SK-N-SH (cell line): Measurements from ENCODE around the gene MROH7. TPM values are rescaled to one million over a fixed set of nuclear protein-coding genes. Genes with fewer than 3 reads are reported as not detected.

Experiments
- CTCF ChIA-PET: fragments of 300-600, 350-600 bp; formaldehyde crosslinking; extraction: SDS; loops from one replicate; lab custom pipeline; 2021; lab: Yijun Ruan, JAX
- POLR2A ChIA-PET: fragments of 350-600 bp; sonication (Branson Sonifier 250); formaldehyde crosslinking; extraction: SDS; loops from one replicate; lab custom pipeline; 2020; ENCODE audit warnings: antibody characterized with exemption, inconsistent platforms; lab: Yijun Ruan, JAX
- DNase-seq: peaks from one replicate; pipeline ENCODE4 v3.0.0; 2012
- H2AFZ ChIP-seq: fragments of 200-600 bp; sonication (generic); 2 replicates; pipeline ENCODE4 v1.8.1; 2016; ENCODE audit warnings: antibody characterized with exemption, mild to moderate bottlenecking, low read depth
- H3F3A ChIP-seq: fragments of 200-600 bp; sonication (generic); replicated peaks from 2 replicates; pipeline ENCODE3; 2016; ENCODE audit warnings: antibody characterized with exemption, mild to moderate bottlenecking; ENCODE audit not compliant: insufficient read depth
- H3K27ac ChIP-seq, 2 experiments: fragments of 200-500 bp in 1 of 2; fragments of 200-600 bp in 1 of 2; sonication (Bioruptor generic) in 1 of 2; sonication (generic), shearing (Covaris generic) in 1 of 2; 2 replicates each; pipeline versions ENCODE4 v1.5.1 to v1.6.1; 2014 to 2016; ENCODE audit warnings: low read depth in 2 of 2, inconsistent platforms in 1 of 2, low read length in 1 of 2, mild to moderate bottlenecking in 1 of 2, mixed read lengths in 1 of 2
- H3K27me3 ChIP-seq: fragments of 200-600 bp; sonication (generic), shearing (Covaris generic); 2 replicates; pipeline ENCODE4 v1.6.1; 2016; ENCODE audit warnings: mixed run types; ENCODE audit not compliant: insufficient read depth
- H3K36me3 ChIP-seq, 2 experiments: fragments of 200-500 bp in 1 of 2; fragments of 200-600 bp in 1 of 2; sonication (Bioruptor generic) in 1 of 2; sonication (generic) in 1 of 2; replicated peaks in 1 of 2; 2 replicates each; pipeline versions ENCODE3 to v1.5.1; 2014 to 2016; ENCODE audit warnings: low read length in 1 of 2, mild to moderate bottlenecking in 1 of 2; ENCODE audit not compliant: insufficient read depth in 2 of 2, control insufficient read depth in 1 of 2
- H3K4me1 ChIP-seq, 2 experiments: fragments of 200-500 bp in 1 of 2; fragments of 200-600 bp in 1 of 2; sonication (Bioruptor generic) in 1 of 2; sonication (generic), shearing (Covaris generic) in 1 of 2; 2 replicates each; pipeline versions ENCODE4 v1.5.1 to v1.6.1; 2014 to 2016; ENCODE audit warnings: low read depth in 1 of 2, low read length in 1 of 2, mixed run types in 1 of 2; ENCODE audit not compliant: insufficient read depth in 2 of 2, control insufficient read depth in 1 of 2
- H3K4me2 ChIP-seq: fragments of 200-600 bp; sonication (generic), shearing (Covaris generic); 2 replicates; pipeline ENCODE4 v1.6.1; 2017; ENCODE audit warnings: mixed run types
- H3K4me3 ChIP-seq, 2 experiments: fragments of 200-500 bp in 1 of 2; fragments of 200-600 bp in 1 of 2; sonication (Bioruptor generic) in 1 of 2; sonication (generic), shearing (Covaris generic) in 1 of 2; 2 replicates each; pipeline versions ENCODE4 v1.5.1 to v1.8.1; 2014 to 2016; ENCODE audit warnings: low read depth in 2 of 2, inconsistent platforms in 1 of 2, low read length in 1 of 2, mild to moderate bottlenecking in 1 of 2, mixed read lengths in 1 of 2, moderate library complexity in 1 of 2
- H3K79me2 ChIP-seq: fragments of 200-600 bp; sonication (generic); 2 replicates; pipeline ENCODE4 v1.8.1; 2017; ENCODE audit warnings: mild to moderate bottlenecking; ENCODE audit not compliant: insufficient read depth
- H3K9ac ChIP-seq: fragments of 200-600 bp; sonication (generic); 2 replicates; pipeline ENCODE4 v1.6.1; 2017; ENCODE audit warnings: mixed run types
- H3K9me2 ChIP-seq: fragments of 200-600 bp; sonication (generic); 2 replicates; pipeline ENCODE4 v1.6.1; 2017; ENCODE audit warnings: mixed run types
- H3K9me3 ChIP-seq: fragments of 200-600 bp; sonication (generic); 2 replicates; pipeline ENCODE4 v1.6.1; 2017; ENCODE audit warnings: mixed run types, mild to moderate bottlenecking, moderate library complexity
- H4K20me1 ChIP-seq: fragments of 200-600 bp; sonication (generic); 2 replicates; pipeline ENCODE4 v1.6.1; 2017; ENCODE audit warnings: mild to moderate bottlenecking, mixed run types; ENCODE audit not compliant: insufficient read depth
- EP300 ChIP-seq, 2 experiments: IDR thresholded peaks; 2 replicates each; pipeline versions ENCODE4 v1.4.0 to v1.6.1; 2012; ENCODE audit warnings: borderline replicate concordance in 1 of 2, low read depth in 1 of 2, low read length in 1 of 2
- EZH2phosphoT487 ChIP-seq: fragments of 200-600 bp; sonication (generic); IDR thresholded peaks from 2 replicates; pipeline ENCODE4 v1.6.1; 2017; ENCODE audit warnings: low read depth, mixed run types, mild to moderate bottlenecking, antibody characterized with exemption, moderate library complexity, borderline replicate concordance
- FOSL2 ChIP-seq: IDR thresholded peaks from 2 replicates; pipeline ENCODE4 v1.4.0; 2012; ENCODE audit warnings: low read depth, mild to moderate bottlenecking, moderate library complexity, borderline replicate concordance
- FOXJ3 ChIP-seq: sonication (generic); formaldehyde crosslinking; IDR thresholded peaks from 2 replicates; pipeline ENCODE4 v1.5.1; 2020; ENCODE audit warnings: mild to moderate bottlenecking, missing genetic modification reagents
- GATA2 ChIP-seq: sonication (generic); formaldehyde crosslinking; IDR thresholded peaks from 2 replicates; pipeline ENCODE4 v1.5.0; 2020; ENCODE audit warnings: mild to moderate bottlenecking, missing genetic modification reagents
- MAX ChIP-seq: IDR thresholded peaks from 2 replicates; pipeline ENCODE4 v1.4.0; 2012; ENCODE audit warnings: low read depth
- NFIC ChIP-seq: IDR thresholded peaks from 2 replicates; pipeline ENCODE4 v1.4.0; 2012; ENCODE audit warnings: borderline replicate concordance
- POLR2AphosphoS5 ChIP-seq: IDR thresholded peaks from 2 replicates; pipeline ENCODE4 v1.6.1; 2012; ENCODE audit warnings: low read depth, low read length
- RAD21 ChIP-seq: IDR thresholded peaks from 2 replicates; pipeline ENCODE4 v1.6.1; 2012; ENCODE audit warnings: mild to moderate bottlenecking, low read length
- TAF1 ChIP-seq: IDR thresholded peaks from 2 replicates; pipeline ENCODE4 v1.6.1; 2012; ENCODE audit warnings: low read depth, mild to moderate bottlenecking, low read length, moderate library complexity, borderline replicate concordance
- TEAD4 ChIP-seq: IDR thresholded peaks from 2 replicates; pipeline ENCODE4 v1.4.0; 2012; ENCODE audit warnings: mild to moderate bottlenecking, borderline replicate concordance; ENCODE audit not compliant: insufficient read depth
- YY1 ChIP-seq: IDR thresholded peaks from 2 replicates; pipeline ENCODE4 v1.4.0; 2012; ENCODE audit warnings: low read depth, mild to moderate bottlenecking
- WGBS: methylation state at CpG from one replicate; pipeline ENCODE4 v1.1.6; 2017; ENCODE audit warnings: low lambda C conversion rate; 5-methylcytosine and 5-hydroxymethylcytosine counted together
- polyA plus RNA-seq, 3 experiments: library from polyadenylated mRNA; depleted of rRNA; stranded (reverse); fragments of >200 nt; gene quantifications; 2 replicates each; pipeline ENCODE4 v1.2.3, GENCODE V29; 2012
- TF ChIP-seq, protein P1 (sequence below): IDR thresholded peaks from 2 replicates; pipeline ENCODE4 v1.4.0; 2012; ENCODE audit warnings: low read depth, borderline replicate concordance
- TF ChIP-seq, protein P2 (sequence below): fragments of 200-600 bp; sonication (generic); IDR thresholded peaks from 2 replicates; pipeline ENCODE4 v1.6.1; 2017; ENCODE audit warnings: antibody characterized with exemption, mild to moderate bottlenecking, moderate library complexity
- TF ChIP-seq, protein P3 (sequence below): IDR thresholded peaks from 2 replicates; pipeline ENCODE4; 2012

The MROH7 gene
- polyA plus RNA-seq, 1 of the 3 experiments (the other 2 are of a cell fraction): 0.51 TPM

DNA sequence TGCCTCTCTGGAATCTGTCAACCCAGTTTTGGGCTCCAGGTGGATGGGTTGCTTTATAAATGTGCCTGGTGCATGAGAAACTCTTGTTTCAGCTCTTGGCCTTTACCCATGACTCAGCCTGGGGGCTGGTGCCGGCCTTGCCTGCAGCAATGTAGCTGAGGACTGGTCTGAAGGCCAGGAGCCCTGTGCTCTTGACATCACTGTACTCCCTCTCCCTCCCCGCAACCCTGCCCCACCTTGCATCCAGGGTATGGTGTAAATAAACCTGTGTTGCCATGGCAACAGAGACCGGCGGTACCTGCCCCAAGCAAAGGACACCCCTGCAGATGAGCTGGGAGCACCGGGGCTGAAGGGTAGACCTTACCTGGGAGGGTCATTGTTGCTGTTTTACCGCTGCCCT is 31.5 kb upstream of the MROH7 start:
- Histone ChIP-seq H3K27ac (no peak overlapping the region), H3K4me3 (no peak overlapping the region), H2AFZ (no peak overlapping the region), H4K20me1 (no peaks in the 10 kb centered on the region), H3F3A (no peaks in the 10 kb centered on the region), H3K27me3 (no peaks in the 10 kb centered on the region), H3K79me2 (no peaks in the 10 kb centered on the region), H3K9me3 (no peaks in the 10 kb centered on the region), H3K4me2 (no peak overlapping the region), H3K9ac (no peak overlapping the region), H3K36me3 (peaks cover 0 to 11% of the 10 kb centered on the region in 2 experiments), H3K4me1 (peaks cover 0 to 13% of the 10 kb centered on the region in 2 experiments; a peak in 1 of 4 replicates), H3K9me2 (no peaks in the 10 kb centered on the region)
- ChIA-PET POLR2A (interaction anchor here (0.9 kb wide), 1 partner anchor 28 kb away, joined by 3 read pairs; no protein-coding TSS in a partner anchor), CTCF (interaction anchor here (1.1 kb wide), 1 partner anchor 39 kb away, joined by 3 read pairs; no protein-coding TSS in a partner anchor)
- 91% methylated on average over 4 of the region's 6 CpGs for WGBS
- TF ChIP-seq, protein P1, sequence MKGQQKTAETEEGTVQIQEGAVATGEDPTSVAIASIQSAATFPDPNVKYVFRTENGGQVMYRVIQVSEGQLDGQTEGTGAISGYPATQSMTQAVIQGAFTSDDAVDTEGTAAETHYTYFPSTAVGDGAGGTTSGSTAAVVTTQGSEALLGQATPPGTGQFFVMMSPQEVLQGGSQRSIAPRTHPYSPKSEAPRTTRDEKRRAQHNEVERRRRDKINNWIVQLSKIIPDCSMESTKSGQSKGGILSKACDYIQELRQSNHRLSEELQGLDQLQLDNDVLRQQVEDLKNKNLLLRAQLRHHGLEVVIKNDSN: no peak
- no peak for TF ChIP-seq EZH2phosphoT487
- no peak for TF ChIP-seq RAD21
- no peak for TF ChIP-seq POLR2AphosphoS5
- TF ChIP-seq FOSL2: no peak
- TF ChIP-seq YY1: no peak
- no peak for TF ChIP-seq FOXJ3 (CRISPR knock-in tag)
- no peak for TF ChIP-seq TAF1
- TF ChIP-seq MAX: no peak
- TF ChIP-seq, protein P2, sequence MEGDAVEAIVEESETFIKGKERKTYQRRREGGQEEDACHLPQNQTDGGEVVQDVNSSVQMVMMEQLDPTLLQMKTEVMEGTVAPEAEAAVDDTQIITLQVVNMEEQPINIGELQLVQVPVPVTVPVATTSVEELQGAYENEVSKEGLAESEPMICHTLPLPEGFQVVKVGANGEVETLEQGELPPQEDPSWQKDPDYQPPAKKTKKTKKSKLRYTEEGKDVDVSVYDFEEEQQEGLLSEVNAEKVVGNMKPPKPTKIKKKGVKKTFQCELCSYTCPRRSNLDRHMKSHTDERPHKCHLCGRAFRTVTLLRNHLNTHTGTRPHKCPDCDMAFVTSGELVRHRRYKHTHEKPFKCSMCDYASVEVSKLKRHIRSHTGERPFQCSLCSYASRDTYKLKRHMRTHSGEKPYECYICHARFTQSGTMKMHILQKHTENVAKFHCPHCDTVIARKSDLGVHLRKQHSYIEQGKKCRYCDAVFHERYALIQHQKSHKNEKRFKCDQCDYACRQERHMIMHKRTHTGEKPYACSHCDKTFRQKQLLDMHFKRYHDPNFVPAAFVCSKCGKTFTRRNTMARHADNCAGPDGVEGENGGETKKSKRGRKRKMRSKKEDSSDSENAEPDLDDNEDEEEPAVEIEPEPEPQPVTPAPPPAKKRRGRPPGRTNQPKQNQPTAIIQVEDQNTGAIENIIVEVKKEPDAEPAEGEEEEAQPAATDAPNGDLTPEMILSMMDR: no peak
- TF ChIP-seq GATA2 (CRISPR knock-in tag): no peak
- TF ChIP-seq, protein P3, sequence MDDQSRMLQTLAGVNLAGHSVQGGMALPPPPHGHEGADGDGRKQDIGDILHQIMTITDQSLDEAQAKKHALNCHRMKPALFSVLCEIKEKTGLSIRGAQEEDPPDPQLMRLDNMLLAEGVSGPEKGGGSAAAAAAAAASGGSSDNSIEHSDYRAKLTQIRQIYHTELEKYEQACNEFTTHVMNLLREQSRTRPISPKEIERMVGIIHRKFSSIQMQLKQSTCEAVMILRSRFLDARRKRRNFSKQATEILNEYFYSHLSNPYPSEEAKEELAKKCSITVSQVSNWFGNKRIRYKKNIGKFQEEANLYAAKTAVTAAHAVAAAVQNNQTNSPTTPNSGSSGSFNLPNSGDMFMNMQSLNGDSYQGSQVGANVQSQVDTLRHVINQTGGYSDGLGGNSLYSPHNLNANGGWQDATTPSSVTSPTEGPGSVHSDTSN: no peak
- no peak for TF ChIP-seq EP300 (IDR thresholded peaks at IDR 0.05; ENCODE audit: borderline replicate concordance in 1 of 2, low read depth in 1 of 2, low read length in 1 of 2)
- TF ChIP-seq NFIC: no peak
- no peak for TF ChIP-seq TEAD4
- no peak for DNase-seq
